NCI-H82 (cell line): ENCODE data around the gene OCIAD2.
A peak's percentile ranks its signal among the peaks of the same experiment; 100 is the strongest.
"Not testable (repeated sequence)": the region's sequence is repeated elsewhere in the genome, so short reads cannot be mapped to it uniquely, and the experiment has no call there.

Experiments
- DNase-seq: peaks from one replicate; lab custom pipeline; 2025; lab: John Stamatoyannopoulos, UW

Gene OCIAD2

DNA sequence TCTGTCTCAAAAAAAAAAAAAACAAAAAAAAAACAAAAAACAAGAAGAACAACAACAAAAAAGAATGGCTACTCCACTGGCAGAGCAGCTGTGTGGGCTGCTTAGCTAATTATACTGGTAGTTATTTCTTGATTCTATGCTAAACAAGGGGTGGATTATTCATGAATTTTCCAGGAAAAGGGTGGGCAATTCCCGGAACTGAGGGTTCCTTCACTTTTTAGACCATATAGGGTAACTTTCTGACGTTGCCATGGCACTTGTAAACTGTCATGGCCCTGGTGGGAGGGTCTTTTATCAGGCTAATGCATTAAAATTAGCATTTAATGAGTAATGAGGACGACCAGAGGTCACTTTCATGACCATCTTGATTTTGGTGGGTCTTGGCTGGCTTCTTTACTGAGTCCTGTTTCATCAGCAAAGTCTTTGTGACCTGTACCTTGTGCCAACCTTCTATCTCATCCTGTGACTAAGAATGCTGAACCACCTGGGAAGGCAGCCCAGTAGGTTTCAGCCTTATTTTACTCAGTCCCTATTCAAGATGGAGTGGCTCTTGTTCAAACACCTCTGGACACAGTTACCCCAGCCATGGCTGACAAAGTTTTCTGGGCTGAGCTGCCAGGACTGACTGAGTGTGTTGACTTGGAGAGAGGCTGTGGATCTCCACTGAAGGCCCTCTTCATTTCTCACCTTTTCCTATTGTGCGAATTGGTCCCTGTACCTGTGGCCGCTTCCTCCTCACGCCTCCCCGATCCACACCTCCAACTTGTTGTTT, 1.3 kb upstream of the OCIAD2 start:
- DNase-seq, result no peak

DNA sequence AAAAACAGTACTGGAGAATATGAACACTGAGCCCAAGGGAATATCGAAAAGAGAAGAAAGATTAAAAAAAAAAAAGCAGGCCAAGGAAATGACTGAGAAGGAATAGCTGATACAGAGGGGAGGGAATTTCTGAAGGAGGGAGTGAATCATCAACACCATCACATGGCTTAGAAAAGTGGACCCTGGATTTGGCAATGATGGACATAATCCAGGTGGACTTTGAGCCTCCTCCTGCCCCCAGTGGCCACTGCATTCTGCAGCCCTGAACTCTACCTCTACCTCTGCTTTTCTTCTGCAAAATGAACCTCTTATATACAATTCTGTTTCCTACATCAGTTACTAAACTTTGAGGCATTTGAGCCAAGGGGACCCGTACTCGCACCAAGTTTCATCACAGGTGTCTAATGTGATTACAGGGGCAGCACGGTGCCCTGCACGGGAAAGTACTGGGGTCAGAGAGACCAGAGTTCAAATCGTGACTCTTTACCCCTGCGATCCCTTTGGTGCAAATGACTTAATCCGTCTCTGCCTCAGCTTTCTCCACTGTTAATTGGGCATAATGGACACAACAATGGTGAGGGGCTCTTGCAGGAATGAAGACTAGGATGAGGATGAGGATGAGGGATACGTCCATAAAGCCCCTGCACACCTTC, 1.1 kb downstream of the OCIAD2 start:
- DNase-seq, result peak; percentile 42

DNA sequence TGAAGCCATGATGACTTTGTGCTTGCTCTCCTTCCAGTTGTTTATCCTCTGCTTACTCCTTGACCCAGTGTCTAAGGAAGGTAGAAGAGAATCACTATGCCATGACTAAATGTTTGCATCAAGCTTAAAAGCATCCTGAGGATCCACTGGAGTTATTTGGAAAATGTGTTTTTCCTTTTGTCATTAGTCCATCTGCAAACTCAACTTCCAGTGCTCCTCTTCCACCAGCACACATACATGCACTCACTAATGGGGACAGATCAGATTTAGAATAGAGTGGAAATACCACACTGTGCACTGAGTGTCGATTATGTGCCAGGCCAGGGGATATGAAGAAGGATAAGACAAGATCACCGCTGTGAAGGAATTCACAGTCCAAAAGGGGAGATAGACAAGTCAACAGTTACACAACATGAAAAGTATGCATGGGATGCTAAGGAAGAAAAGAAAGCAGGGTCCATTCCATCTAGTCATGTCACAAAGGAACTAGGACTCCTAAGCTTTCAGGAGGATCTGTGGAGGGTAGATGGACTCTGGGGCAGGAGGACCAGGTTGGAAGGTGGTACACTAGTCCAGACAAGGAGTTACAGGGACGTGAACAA, 1.9 kb downstream of the OCIAD2 start:
- no peak for DNase-seq

DNA sequence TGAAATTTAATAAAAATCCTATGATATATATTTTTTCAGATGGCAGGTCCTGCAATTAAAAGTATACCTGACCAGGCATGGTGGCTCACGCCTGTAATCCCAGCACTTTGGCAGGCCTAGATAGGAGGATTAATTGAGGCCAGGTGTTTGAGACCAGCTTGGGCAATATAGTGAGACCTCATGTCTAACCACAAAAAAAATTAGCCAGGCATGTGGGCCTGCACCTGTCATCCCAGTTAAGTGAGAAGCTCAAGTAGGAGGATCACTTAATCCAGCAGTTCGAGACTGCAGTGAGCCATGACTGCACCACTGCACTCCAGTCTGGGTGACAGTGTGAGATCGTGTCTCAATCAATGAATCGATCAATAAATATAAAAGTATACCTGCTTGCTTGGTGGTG, 2.5 kb downstream of the OCIAD2 start:
- peak; percentile 84 for DNase-seq

DNA sequence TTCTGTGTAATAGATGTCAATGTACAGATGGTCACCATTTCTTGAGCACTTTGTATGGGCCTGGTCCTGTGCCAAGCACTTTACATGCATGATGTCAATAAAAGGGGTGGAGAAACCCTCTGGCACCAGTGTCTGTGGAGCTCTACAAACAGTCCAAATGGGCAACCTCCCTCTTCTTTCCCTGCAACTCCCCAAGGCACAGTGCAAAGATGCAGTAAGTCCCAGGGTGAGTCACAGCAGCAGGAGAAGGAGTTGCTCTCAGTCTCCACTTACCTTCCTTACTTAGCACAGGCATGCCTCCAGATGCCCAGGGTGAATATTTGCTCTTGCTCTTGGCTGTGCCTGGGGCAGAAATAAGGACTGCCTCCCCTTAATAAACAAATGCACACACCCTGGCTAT, 4.3 kb downstream of the OCIAD2 start:
- no peak for DNase-seq

DNA sequence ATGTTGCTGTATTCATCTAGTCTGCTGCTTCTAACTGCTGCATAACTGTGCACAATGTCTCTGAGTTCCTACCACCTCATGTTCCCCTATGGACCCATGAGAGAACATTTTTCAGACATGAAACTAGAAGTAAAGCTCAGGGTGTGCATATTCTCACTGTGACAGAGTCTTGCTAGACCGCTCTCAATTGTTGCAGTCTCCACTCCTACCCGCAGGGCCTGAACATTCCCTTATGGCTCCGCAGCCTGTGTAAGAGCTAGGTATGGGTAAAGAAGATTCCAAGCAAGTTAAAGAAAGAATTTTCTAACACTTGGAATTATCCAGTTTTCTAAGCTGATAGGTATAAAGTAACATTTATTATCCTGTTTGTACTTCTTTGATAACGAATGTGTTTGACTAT, 5.4 kb downstream of the OCIAD2 start:
- no peak for DNase-seq

DNA sequence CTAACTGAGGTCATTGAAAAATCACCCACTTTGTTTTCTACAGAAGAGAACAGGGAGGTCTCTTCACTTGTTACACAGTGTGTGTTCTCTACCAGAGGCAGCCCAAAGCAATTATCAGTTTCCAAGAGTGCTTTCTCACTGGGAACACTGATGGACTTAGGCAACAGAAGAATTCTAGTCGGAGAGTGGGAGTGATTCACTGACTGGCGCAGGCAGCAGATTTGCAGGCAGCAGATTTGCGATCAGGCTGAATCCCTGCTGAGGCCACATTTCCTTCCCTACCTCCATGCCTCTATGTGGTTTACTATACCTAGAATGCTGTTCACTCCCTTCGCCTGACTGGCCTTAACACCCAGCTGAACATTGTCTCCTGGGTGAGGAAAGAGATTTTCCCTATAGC, 6.6 kb downstream of the OCIAD2 start:
- DNase-seq, result peak; percentile 15

DNA sequence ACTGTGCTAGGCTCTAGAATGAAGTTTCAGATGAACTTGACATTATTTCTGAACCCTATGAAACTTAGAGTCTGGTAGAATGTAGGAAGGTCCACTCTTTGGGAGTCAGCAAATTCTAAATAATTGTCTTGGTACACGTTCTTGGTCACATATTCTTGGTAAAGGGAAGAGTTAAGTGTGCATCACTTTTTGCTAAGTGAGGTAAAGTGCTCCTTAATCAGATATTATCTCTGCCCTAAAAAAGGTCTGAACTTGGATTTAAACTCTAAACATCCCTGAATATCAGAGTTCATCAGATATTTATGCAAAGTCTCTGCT, 7.2 kb downstream of the OCIAD2 start:
- no peak for DNase-seq

DNA sequence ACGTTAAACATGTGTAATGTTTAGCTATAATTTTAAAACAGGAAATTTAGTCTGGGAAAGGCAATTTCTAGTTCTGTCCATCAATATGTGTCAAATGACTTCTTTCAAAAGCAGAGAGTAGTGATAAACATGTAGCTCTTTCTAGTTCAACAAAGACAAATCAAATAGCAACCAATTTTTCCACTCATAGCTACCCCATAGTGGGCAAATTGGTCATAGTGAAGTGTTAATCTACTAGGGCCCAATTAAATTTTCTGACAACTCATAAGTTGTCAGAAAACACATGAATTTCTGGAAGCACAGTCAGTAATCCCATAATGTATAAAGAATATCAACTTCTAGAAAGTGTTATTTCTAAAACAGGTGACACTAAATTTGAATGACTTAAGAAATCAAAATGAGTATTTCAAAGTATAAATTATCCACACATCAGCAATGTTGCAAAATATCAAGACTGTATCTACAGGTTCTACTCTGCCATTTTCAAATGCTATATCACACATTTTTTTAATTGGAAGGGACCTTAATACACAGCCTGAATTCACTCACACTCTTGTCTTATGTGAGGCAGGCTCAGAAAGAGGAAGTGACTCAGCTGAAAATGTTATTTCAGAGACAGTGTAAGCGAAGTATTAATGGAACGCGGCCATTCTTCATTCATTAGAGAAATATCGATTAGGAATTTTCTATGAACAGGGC, 7.7 kb downstream of the OCIAD2 start:
- no peak for DNase-seq

DNA sequence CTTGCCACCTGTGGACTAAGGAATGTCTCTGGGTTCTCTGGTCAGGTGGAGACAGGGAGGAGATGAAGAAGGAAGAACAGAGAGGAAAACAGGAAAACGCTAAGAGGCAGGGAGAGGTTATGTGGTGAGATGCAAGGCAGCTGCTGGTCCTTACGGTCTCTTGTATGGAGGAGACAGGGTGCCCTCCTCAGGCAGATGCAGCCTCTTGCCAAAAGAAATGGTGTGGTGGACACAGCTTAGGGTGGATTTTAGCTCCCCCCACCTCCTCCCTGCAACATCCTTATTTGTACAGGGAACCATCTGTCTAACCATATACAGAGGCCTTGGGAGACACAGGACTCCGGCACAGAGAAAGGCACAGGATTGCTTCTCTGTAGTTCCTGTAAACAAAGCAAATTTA, 9.7 kb downstream of the OCIAD2 start:
- peak; percentile 89 for DNase-seq

DNA sequence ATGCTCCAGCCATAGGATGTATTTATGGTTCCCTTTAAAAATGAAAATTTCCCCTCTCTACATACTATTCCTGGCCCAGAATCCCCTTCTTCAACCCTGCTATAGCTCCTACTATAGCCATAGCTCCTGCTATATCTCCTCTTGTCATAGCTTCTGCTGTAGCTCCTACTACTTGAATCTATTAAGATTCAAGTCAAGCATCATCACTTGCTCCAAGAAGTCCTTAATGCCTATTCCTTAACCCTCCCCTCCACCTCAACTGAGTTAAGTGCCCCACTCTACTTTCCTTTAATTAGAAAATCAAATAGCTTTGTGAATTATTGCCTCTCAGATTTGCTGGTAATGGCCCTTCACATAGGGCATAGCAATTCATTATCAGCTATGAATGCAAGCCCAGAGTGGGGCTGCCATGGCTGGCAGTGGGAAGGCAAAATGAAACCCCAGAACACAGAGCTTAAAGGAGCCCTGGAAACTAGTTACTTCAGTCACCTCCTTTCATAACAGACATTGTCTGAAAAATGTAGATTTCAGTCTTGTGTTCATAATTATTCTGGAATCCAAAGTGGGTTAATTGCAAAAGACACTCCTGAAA, 15.4 kb downstream of the OCIAD2 start:
- no peak for DNase-seq

DNA sequence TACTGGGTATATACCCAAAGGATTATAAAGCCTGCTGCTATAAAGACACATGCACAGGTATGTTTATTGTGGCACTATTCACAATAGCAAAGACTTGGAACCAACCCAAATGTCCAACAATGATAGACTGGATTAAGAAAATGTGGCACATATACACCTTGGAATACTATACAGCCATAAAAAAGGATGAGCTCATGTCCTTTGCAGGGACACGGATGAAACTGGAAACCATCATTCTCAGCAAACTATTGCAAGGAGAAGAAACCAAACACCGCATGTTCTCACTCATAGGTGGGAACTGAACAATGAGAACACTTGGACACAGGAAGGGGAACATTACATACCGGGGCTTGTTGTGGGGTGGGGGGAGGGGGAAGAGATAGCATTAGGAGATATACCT, 16.8 kb downstream of the OCIAD2 start:
- DNase-seq, result not testable (repeated sequence)

DNA sequence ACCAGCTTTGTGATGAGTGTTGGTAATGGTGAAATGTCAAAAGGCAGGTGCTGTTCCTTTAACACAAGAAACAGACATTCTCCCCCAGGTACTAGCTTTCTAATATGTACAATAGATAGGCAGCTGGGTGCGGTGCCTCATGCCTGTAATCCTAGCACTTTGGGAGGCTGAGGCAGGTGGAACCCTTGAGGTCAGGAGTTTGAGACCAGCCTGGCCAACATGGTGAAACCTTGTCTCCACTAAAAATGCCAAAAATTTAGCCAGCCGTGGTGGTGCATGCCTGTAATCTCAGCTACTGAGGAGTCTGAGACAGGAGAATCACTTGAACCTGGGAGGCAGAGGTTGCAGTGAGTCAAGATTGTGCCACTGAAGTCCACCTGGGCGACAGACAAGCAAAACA, 24.9 kb downstream of the OCIAD2 start:
- DNase-seq, result not testable (repeated sequence)

DNA sequence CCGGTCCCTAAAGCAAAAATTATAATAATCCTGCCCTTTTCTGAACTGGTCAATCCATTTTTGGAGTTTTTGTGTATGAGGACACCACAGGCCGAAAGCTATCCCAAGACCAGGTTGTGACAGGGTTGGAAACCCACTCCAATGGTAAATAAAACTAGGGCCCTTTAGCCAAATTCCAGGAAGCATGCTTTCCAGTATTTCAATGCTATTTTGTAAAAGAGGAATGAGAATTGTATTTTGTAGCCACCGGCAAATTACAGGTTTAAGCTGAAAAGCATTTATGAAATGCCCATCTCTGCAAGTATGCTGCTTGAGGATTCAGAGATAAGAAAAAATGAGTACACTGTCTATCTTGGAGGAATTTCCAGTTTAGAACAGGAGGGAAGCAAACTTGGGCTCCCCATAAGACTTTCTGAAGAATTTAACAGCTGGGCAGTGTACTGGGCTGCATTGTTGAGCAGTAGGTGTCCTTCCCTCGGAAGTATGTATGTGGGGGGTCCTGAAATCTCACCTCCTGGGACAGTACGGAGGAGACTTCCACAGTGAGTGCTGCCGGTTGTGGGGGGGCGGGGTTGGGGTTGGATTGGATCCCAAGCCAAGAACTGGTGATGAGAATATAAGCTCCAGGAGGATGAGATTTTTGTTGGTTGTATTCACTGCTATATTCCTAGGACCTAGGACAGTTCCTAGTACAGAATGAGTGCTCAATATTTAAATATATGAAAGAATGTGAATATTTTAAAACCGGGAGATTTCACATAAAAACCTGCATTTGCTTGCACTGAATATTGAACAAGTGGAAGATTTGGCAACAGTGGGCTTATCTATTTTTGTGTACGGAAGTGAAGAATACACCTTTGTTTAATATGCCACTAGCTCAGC, 26.8 kb downstream of the OCIAD2 start:
- DNase-seq, result no peak

DNA sequence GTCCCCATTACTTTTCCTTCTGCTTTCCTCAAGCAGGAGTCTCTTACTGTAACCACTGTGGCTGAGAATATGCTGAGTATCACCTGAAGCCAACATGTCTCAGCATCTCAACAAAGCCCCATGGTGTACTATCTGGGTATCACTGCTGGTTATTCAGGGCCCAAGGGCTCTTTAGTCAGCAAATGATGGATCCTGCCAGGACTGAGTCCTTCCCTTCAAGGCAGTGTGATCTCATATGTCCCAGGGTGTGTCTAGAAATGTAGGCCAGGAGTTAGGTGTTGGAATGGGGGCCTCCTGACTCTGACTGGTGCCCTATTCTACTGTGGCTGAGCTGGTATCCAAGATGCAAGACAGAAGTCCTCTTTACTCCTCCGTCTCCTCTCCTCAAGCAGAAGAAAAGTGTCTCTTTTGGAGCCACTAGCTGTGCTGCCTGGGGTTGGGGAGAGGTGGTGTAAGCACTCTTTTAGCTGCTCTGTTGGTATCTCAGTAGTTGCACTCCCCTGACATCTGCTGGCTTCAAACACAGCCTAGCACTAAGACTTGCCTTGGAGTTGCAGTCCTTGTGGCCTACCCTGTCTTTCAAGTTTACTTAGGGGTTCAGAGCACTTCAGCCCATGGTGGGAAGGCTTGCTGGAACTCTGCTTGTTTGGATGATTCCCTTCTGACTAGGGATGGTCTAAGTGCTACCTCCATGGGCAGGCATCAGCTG, 28.6 kb downstream of the OCIAD2 start:
- DNase-seq, result peak; percentile 37

DNA sequence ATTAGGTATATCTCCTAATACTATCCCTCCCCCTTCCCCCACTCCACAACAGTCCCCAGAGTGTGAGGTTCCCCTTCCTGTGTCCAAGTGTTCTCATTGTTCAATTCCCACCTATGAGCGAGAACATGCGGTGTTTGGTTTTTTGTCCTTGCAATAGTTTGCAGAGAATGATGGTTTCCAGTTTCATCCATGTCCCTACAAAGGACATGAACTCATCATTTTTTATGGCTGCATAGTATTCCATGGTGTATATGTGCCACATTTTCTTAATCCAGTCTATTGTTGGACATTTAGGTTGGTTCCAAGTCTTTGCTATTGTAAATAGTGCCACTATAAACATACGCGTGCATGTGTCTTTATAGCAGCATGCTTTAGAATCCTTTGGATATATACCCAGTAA, 41.9 kb downstream of the OCIAD2 start:
- not testable (repeated sequence) for DNase-seq

DNA sequence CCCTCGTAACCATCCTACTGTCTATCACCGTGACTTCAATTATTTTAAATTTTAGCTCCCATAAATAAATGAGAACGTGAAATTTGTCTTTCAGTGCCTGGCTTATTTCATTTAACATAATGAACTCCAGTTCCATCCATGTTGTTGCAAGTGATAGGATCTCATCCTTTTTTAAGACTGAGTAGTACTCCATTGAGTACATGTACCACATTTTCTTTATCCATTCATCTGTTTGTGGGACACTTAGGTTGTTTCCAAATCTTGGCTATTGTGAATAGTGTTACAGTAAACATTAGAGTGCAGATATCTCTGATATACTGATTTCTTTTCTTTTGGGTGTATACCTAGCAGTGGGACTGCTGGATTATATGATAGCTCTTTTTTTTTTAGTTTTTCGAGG, 42.8 kb downstream of the OCIAD2 start:
- no peak for DNase-seq

DNA sequence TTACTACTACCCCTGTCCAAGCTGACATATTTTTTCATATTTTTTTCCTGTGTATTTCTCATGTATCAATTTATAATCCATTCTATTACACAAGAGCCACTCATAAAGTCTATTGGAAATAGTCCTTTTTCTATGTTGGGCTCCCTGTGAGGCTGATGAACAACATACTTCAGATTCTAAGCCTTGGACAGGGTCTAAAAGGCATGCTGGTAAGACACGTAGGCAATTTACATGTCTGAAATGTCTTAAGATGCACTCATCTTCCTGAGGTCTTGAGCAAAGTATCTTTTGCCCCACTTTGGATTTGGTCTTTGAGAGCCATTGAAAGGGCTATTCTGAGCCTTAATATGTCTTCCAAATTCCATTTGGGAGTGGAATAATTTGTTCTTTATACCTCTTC, 43.9 kb downstream of the OCIAD2 start:
- no peak for DNase-seq

DNA sequence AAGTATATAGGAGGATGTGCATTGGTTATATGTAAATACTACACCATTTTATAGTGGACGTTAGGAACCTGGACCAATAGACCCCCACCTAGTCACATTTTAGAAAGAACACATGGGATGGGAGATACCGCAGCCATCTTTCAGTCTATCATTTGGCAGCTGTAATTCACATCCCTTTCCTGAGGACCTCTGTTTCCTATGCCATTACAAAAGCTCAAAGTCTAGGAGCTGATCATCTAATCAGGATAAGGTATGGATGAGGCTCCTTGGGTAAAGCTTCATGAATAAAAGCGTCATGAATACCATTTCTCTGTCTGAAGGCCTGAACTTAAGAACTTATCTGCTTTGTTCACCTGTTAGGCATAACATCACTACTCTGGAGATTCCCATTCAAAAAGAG, 44.5 kb downstream of the OCIAD2 start:
- DNase-seq, result no peak

DNA sequence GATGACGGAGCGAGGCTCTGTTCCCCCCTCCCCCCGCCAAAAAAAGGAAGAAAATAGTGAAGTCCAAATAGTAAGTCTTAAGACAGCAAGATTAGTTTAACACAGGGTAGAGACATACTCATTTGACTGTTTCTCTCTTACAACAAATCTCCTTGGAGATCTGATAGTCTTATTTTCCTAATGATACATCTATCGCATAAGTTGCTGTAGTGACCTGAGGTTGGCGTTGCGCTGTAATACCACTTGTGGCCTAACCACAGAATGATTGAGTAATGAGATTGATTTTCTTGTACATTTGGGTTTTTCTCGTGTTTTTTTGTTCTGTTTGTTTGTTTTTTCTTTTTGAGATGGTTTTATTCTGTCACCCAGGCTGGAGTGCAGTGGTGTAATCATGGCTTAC, 48.4 kb downstream of the OCIAD2 start:
- no peak for DNase-seq

DNA sequence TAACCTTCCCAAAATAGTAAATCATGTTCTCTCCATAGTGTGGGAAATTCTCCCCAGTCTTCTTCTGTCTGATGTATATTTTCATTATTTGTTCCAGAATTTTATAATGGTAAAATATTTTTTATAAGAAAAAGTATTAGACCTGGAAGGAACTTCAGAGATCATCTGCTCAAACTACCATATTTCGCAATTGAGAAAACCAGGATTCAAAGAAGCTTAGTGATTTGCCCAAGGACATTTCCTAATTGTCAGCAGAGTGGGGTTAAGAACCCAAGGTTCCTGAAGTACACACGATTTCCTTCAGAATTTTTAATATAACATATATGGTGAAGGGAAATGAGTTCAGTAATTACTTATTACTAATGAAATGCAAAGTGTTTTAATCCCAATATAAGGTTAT, 51.6 kb downstream of the OCIAD2 start:
- DNase-seq, result no peak
